HL-60 (cell line): ENCODE results near the gene EGFL7.

Source experiments
- DNase-seq, 2 experiments: peaks; one replicate each; pipeline ENCODE4 v3.0.0-alpha.2; 2010 to 2020; ENCODE audit warnings: low read depth in 1 of 2, low spot score in 1 of 2
- H3K27ac ChIP-seq: fragments of 250-450 bp; sonication (Bioruptor Pico); replicated peaks from 2 replicates; pipeline ENCODE4 v1.5.1; 2020; ENCODE audit warnings: mild to moderate bottlenecking, moderate library complexity
- H3K27me3 ChIP-seq: fragments of 250-450 bp; sonication (Bioruptor Pico); 2 replicates; pipeline ENCODE4 v1.5.1; 2021; ENCODE audit warnings: mild to moderate bottlenecking, moderate library complexity; ENCODE audit not compliant: insufficient read depth, poor library complexity, severe bottlenecking
- H3K4me3 ChIP-seq: replicated peaks from 2 replicates; pipeline ENCODE4 v1.5.1; 2011; ENCODE audit warnings: mild to moderate bottlenecking, control low read depth, low read length; ENCODE audit not compliant: insufficient read depth
- CTCF ChIP-seq: IDR thresholded peaks from one replicate; pipeline ENCODE4 v1.5.1; 2011; ENCODE audit warnings: low read length, control low read depth, inconsistent platforms; ENCODE audit not compliant: insufficient read depth
- GABPA ChIP-seq: IDR thresholded peaks from 2 replicates; pipeline ENCODE4 v1.6.1; 2012; ENCODE audit warnings: low read depth
- POLR2AphosphoS5 ChIP-seq: IDR thresholded peaks from 2 replicates; pipeline ENCODE4 v1.6.1; 2012; ENCODE audit warnings: low read depth
- REST ChIP-seq: IDR thresholded peaks from 2 replicates; pipeline ENCODE4 v1.6.1; 2012; ENCODE audit warnings: low read depth; ENCODE audit not compliant: insufficient replicate concordance
- SPI1 ChIP-seq: IDR thresholded peaks from 2 replicates; pipeline ENCODE4 v1.6.1; 2012; ENCODE audit warnings: low read depth, mild to moderate bottlenecking, borderline replicate concordance

Gene EGFL7

GRCh38 chr9:136694163-136694871 lies 31.6 kb downstream of the EGFL7 start:
- H3K27ac ChIP-seq, result no peak overlapping the region
- H3K27me3 ChIP-seq, result no peaks in the 10 kb centered on the region
- TF ChIP-seq SPI1 (no peak), GABPA (no peak), POLR2AphosphoS5 (no peak), REST (no peak), CTCF (peak; percentile 13)
- no peak overlapping the region for H3K4me3 ChIP-seq
- peak in 1 of 2 experiments; percentile 58 for DNase-seq

GRCh38 chr9:136694872-136695247 lies 32.1 kb downstream of the EGFL7 start:
- Histone ChIP-seq H3K27ac (no peak overlapping the region), H3K4me3 (no peak overlapping the region), H3K27me3 (no peaks in the 10 kb centered on the region)
- DNase-seq, result no peak
- TF ChIP-seq SPI1 (no peak), CTCF (no peak), REST (no peak), GABPA (no peak)

- DNase-seq, result no peak
- no peak for TF ChIP-seq REST
- TF ChIP-seq CTCF, result no peak
- no peak for TF ChIP-seq GABPA
- TF ChIP-seq SPI1, result no peak
- TF ChIP-seq POLR2AphosphoS5, result no peak
- Histone ChIP-seq H3K4me3 (no peak overlapping the region), H3K27ac (peak overlapping the region; percentile 45), H3K27me3 (no peaks in the 10 kb centered on the region)
Measured at GRCh38 chr9:136695435-136695895, 32.7 kb downstream of the EGFL7 start.
